BLaER1 (cell line): ENCODE measurements around the gene RAPGEF4.

Experiments
- H3K27ac ChIP-seq: shearing (Covaris generic); formaldehyde crosslinking; 2 replicates; pipeline ENCODE4 v1.8.1; 2022
- H3K27me3 ChIP-seq: shearing (Covaris generic); formaldehyde crosslinking; 2 replicates; pipeline ENCODE4 v1.8.1; 2022
- H3K36me3 ChIP-seq: shearing (Covaris generic); formaldehyde crosslinking; 2 replicates; pipeline ENCODE4 v1.8.1; 2022
- H3K4me1 ChIP-seq: shearing (Covaris generic); formaldehyde crosslinking; 2 replicates; pipeline ENCODE4 v1.8.1; 2022
- H3K4me2 ChIP-seq: shearing (Covaris generic); formaldehyde crosslinking; 2 replicates; pipeline ENCODE4 v1.8.1; 2022
- H3K4me3 ChIP-seq: shearing (Covaris generic); formaldehyde crosslinking; 2 replicates; pipeline ENCODE4 v1.8.1; 2022
- H3K9ac ChIP-seq: shearing (Covaris generic); formaldehyde crosslinking; 2 replicates; pipeline ENCODE4 v1.8.1; 2022
- H3K9me3 ChIP-seq: shearing (Covaris generic); formaldehyde crosslinking; 2 replicates; pipeline ENCODE4 v1.8.1; 2022
- H4K20me1 ChIP-seq: shearing (Covaris generic); formaldehyde crosslinking; 2 replicates; pipeline ENCODE4 v1.8.1; 2022
- Cebpa-rat ChIP-seq: shearing (Covaris generic); IDR thresholded peaks from 2 replicates; pipeline ENCODE4 v1.8.1; 2022

The RAPGEF4 gene

DNA sequence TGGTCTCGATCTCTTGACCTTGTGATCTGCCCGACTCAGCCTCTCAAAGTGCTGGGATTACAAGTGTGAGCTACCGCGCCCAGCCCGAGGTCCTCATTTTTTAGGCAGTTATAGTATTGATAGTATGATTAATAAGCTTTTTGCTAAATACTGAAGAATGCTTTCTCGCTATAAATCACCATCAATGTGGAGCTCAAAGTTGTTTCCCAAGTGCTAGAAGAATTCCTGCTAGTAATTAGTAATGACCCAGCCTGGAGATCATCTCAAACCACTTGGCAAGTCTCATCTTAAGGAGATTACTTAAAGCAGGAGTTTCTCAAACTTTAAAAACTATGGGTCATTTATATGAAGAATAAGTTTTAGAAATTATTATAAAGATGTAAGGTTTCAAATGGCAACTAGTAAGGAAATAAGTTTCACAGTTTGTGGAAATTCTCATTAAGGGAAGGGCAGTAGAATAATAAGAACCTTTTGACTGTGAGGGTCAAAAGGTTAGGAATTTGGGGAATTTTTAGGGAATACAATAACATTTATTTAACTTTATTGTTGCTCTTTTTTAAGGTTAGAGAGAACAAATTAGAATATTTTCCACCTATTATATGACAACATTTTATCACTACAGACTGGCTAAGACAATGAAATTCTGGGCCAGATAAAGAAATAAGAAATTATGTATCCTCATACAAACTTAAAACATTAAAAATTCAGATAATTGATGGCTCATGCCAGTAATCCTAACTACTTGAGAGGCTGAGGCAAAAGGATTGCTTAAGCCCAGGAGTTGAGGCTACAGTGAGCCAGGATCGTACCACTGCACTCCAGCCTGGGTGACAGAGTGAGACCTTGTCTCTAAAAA is 191.4 kb downstream of the RAPGEF4 start:
- no peak for TF ChIP-seq Cebpa-rat
- H3K4me3 ChIP-seq, result no peak overlapping the region
- H4K20me1 ChIP-seq, result no peaks in the 10 kb centered on the region
- no peaks in the 10 kb centered on the region for H3K36me3 ChIP-seq
- no peak overlapping the region for H3K4me2 ChIP-seq
- no peaks in the 10 kb centered on the region for H3K9me3 ChIP-seq
- H3K4me1 ChIP-seq, result peaks cover 7% of the 10 kb centered on the region
- H3K9ac ChIP-seq, result no peak overlapping the region
- H3K27ac ChIP-seq, result no peak overlapping the region
- H3K27me3 ChIP-seq, result no peaks in the 10 kb centered on the region

DNA sequence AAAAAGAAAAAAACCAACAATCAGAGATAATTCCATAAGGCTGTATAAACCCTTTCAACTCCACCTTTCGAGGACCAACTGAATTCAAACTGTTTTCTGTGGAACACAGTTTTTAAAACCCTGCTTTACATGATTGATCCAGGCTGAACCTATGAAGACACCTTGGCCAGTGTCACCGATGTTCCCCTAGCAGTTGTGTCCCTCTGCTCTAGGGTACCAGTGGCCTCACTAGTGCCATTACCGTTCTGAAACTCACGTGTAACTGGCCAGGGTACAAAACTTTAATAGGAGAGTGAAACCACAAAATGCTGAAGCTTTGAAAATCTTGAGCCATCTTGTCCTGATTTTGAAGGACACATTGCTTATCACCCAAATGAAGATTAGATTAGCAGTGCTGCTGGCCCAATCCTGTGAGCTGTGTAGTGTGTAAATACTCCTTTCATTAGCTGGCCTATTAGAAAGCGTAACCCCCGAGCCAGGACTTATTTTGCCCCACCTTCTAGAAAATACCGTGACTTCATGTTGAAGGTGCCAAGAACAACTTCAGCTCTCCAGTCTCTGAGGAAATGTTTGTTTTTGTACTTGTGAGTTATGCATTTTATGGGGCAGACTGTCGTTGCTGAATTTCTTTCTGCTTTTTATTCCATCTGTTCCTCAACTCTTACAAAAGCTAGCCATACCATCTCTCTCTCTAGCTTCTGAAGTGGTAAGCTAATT is 192.2 kb downstream of the RAPGEF4 start:
- no peak overlapping the region for H3K27ac ChIP-seq
- no peak overlapping the region for H3K4me3 ChIP-seq

DNA sequence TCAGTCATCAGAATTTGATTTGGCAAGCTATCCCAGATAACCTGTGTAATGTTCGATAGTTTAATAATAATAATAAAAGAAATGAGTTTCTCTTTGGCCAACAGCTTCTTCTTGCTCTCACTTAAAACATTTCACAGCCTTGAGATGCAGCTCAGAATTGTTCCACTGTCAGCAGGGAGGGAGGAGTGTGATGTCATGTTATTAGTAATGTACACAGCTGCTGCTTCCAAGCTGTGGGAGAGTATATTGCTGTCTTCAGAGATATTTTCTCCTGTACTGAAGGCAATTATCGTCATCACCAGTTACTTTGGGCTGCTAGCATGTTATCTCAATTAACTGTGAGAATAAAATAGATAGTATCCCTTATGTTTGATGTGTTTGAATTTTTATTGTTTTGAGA is 193.1 kb downstream of the RAPGEF4 start:
- no peak for TF ChIP-seq Cebpa-rat
- no peaks in the 10 kb centered on the region for H3K27me3 ChIP-seq
- H3K27ac ChIP-seq, result no peak overlapping the region
- no peaks in the 10 kb centered on the region for H4K20me1 ChIP-seq
- H3K9me3 ChIP-seq, result no peaks in the 10 kb centered on the region
- H3K4me3 ChIP-seq, result no peak overlapping the region
- H3K36me3 ChIP-seq, result no peaks in the 10 kb centered on the region
- H3K9ac ChIP-seq, result no peak overlapping the region
- no peak overlapping the region for H3K4me2 ChIP-seq
- peaks cover 7% of the 10 kb centered on the region for H3K4me1 ChIP-seq

More for the DNA sequence above, 192.2 kb downstream of the RAPGEF4 start:
- no peaks in the 10 kb centered on the region for H4K20me1 ChIP-seq
- H3K4me1 ChIP-seq, result peaks cover 7% of the 10 kb centered on the region
- H3K36me3 ChIP-seq, result no peaks in the 10 kb centered on the region
- no peak for TF ChIP-seq Cebpa-rat
- no peak overlapping the region for H3K9ac ChIP-seq
- H3K4me2 ChIP-seq, result no peak overlapping the region
- no peaks in the 10 kb centered on the region for H3K9me3 ChIP-seq
- no peaks in the 10 kb centered on the region for H3K27me3 ChIP-seq

DNA sequence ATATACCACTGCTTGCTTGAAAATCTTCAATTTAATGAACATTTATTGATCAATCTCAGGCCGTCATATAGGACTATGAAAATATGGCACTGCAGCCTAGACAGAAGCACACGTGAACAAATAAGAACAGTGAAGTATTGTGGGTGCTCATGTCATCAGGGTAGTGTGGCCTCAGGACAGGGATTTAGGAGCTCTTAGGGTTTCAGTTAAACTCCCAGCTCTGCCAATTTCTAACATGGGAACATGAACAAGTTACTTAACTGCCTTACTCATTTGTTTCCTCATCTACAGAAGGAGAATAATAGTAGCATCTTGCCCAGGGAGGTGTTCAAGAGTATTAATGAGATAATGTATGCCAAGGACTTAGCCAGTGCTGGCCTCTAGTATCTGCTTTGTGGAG is 194.0 kb downstream of the RAPGEF4 start:
- Histone ChIP-seq H3K4me2 (no peak overlapping the region), H3K4me3 (no peak overlapping the region), H3K4me1 (peaks cover 7% of the 10 kb centered on the region), H3K9ac (no peak overlapping the region), H3K9me3 (no peaks in the 10 kb centered on the region), H4K20me1 (no peaks in the 10 kb centered on the region), H3K27ac (no peak overlapping the region), H3K36me3 (no peaks in the 10 kb centered on the region), H3K27me3 (no peaks in the 10 kb centered on the region)
- no peak for TF ChIP-seq Cebpa-rat

DNA sequence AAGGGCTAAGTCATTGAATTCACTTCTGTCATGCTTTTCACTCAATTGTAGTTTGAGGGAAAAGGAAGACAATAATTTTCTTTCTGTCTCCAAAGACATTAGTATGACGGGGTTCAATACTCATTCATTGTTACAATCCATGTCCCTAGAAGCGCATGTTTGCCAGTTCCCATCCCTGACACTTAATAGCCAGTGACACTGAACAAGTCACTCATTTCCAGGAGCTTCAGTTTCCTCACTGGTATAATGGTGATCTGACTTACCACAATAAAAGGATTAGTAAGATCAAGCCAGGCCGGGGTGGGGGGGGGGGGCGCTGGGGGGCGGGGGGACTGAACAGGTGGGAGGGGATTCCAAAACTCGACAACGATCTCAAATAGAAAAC is 195.2 kb downstream of the RAPGEF4 start:
- H3K4me2 ChIP-seq, result peak overlapping the region; percentile 80
- no peak overlapping the region for H3K4me3 ChIP-seq
- no peaks in the 10 kb centered on the region for H3K36me3 ChIP-seq
- no peaks in the 10 kb centered on the region for H3K27me3 ChIP-seq
- H3K4me1 ChIP-seq, result peaks cover 7% of the 10 kb centered on the region
- no peaks in the 10 kb centered on the region for H3K9me3 ChIP-seq
- no peak overlapping the region for H3K9ac ChIP-seq
- TF ChIP-seq Cebpa-rat, result no peak
- H4K20me1 ChIP-seq, result no peaks in the 10 kb centered on the region
- H3K27ac ChIP-seq, result no peak overlapping the region

DNA sequence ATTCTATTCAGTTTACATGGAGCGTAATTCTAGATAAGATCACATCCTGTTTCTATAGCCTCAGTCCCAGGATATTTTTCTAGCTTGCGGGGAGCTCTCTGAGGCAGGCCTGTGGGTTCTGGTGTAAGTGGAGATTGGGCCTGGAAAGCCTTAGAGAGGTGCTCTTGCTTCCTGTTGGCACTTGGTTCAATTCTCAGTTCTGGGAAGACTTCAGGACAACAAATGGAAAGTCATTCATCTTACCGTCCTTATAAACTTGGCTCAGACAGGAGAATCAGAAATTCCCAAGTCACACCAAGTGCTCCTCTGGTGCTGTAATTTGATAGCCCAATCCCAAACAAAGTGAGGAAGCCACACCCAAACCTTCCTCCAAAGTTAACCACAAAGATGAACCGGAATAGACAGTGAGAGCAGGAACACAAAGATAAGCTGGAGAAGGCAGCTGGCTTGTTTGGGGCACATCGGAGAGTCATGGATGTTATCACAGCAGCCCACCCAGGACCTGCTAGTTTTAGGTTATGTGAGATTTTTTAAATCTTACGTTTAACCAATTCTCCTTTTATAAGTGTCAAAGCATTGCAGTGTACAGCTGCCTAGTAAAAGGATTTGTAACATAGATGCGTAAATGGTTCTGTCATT is 195.7 kb downstream of the RAPGEF4 start:
- Histone ChIP-seq H3K36me3 (no peaks in the 10 kb centered on the region), H3K4me2 (peak overlapping the region; percentile 80), H3K9ac (peak overlapping the region; percentile 48; the same call in 1 of the 2 replicates), H3K27me3 (no peaks in the 10 kb centered on the region), H3K9me3 (no peaks in the 10 kb centered on the region), H4K20me1 (no peaks in the 10 kb centered on the region), H3K27ac (no peak overlapping the region), H3K4me3 (no peak overlapping the region; the same call in 1 of the 2 replicates), H3K4me1 (peaks cover 7% of the 10 kb centered on the region)
- TF ChIP-seq Cebpa-rat, result no peak

DNA sequence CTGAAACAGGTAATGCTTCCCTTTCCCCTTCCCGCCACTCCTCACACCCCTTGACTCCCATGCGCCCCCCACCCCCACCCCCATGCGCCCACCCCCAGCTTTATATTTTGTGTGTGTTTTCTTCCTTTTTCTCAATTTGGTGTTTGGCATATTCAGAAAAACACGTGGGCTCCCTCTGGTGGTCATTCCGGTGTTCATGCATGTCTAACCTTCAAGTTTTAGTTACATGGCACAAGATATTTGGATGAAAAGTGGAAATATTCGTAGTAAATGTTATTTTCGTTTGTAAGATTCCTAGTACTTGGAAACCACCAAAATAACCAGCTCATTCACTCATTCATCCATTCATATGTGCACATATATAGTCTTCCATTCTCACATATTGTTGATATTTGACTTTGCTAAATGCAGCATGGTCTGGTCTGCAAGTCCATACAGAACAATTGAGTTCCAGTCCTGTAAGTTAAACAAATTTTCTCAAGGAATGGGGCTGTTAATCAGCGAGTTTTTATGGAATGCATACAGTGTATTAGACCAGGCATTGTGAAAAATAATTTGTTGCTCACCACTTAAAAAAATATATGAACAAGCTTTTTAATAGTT is 196.4 kb downstream of the RAPGEF4 start:
- H3K9ac ChIP-seq, result no peak overlapping the region
- TF ChIP-seq Cebpa-rat, result no peak
- no peaks in the 10 kb centered on the region for H3K36me3 ChIP-seq
- no peak overlapping the region for H3K27ac ChIP-seq
- no peak overlapping the region for H3K4me3 ChIP-seq
- H3K4me1 ChIP-seq, result peaks cover 7% of the 10 kb centered on the region
- H4K20me1 ChIP-seq, result no peaks in the 10 kb centered on the region
- peak overlapping the region; percentile 80 for H3K4me2 ChIP-seq
- no peaks in the 10 kb centered on the region for H3K9me3 ChIP-seq
- no peaks in the 10 kb centered on the region for H3K27me3 ChIP-seq

DNA sequence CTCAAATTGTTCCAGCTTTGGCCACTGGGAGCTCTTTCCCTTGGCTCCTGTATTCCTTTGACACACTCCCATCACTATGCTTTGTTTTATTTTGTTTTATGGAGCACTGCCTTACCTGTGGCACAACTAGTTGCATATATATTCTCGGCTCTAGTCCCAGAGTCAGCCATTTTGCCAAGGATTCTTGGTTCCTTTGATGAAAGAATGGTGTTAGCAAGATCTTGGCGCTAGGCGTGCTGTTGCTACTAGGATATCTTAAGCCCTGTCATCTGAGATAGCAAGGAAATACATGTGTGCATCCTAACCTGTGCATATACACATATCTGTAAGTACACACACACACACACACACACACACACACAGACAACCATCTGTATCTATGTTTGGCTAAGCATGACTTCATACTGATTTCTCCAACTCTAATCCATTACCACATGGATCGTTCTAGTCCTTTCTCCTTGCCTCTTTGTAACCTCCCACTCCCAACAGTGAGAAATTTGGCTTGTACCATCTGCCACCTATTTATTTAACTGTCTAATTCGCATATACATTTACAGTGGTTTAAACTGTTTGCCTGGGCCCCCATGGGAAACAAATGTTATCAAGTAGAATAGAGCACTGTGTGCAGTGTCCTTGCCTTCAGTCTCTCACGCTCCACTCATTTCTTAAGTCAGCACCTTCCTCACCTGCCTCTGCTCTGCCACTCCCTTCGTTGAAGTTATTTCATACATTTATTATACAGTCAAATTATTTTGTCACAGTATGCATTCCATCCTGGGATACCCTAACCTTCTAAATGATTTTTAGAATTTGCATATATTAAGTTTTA is 202.5 kb downstream of the RAPGEF4 start:
- Histone ChIP-seq H3K27ac (no peak overlapping the region), H3K27me3 (no peaks in the 10 kb centered on the region), H3K9ac (no peak overlapping the region), H3K4me1 (no peaks in the 10 kb centered on the region), H4K20me1 (no peaks in the 10 kb centered on the region), H3K4me3 (no peak overlapping the region), H3K4me2 (no peak overlapping the region), H3K36me3 (no peaks in the 10 kb centered on the region), H3K9me3 (peaks cover 10% of the 10 kb centered on the region)
- TF ChIP-seq Cebpa-rat, result no peak

DNA sequence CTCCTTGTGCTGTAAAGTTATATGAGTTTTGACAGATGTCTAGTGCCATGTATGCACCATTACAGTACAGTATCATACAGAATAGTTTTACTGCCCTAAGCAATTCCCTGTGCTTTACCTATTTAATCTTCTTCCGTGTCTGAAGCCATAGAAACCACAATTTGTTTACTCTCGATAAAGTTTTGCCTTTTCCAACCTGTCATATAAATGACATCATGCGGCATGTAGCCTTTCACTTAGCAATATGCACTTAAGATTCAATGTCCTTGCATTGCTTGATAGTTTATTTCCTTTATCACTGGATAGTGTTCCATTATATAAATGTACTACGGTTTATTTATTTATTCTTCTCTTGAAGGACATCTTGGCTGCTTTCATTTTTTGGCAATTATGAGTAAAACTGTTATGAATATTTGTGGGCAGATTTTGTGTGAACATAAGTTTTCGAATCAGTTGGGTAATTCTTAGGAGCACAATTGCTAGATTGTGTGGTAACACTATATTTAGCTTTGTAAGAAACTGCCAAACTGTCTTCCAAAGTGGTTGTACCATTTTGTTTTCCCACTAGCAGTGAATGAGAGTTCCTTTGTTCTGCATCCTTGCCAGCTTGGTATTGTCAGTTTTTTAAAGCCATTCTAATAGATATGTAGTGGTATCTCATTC is 203.2 kb downstream of the RAPGEF4 start:
- TF ChIP-seq Cebpa-rat, result no peak
- Histone ChIP-seq H3K4me2 (no peak overlapping the region), H3K27me3 (no peaks in the 10 kb centered on the region), H4K20me1 (no peaks in the 10 kb centered on the region), H3K27ac (no peak overlapping the region), H3K36me3 (no peaks in the 10 kb centered on the region), H3K4me3 (no peak overlapping the region), H3K9ac (no peak overlapping the region), H3K4me1 (no peaks in the 10 kb centered on the region), H3K9me3 (peaks cover 10% of the 10 kb centered on the region)
